Measurements from ENCODE around the gene GRK3.
"Not testable (repeated sequence)": the region's sequence is repeated elsewhere in the genome, so short reads cannot be mapped to it uniquely, and the experiment has no call there.

GRK3 gene

GRCh38 chr22:25571969-25572707 lies 7.7 kb downstream of the GRK3 start:
- peaks cover 31% of the 10 kb centered on the region for H3K36me3 Mint-ChIP-seq (ENCODE audit: low read depth)
- peak overlapping the region; percentile 62 for H3K4me3 Mint-ChIP-seq
- not testable (repeated sequence) for H3K27me3 Mint-ChIP-seq (ENCODE audit: low read depth); DNase-seq (ENCODE audit: low spot score); H3K9me3 Mint-ChIP-seq
- H3K27ac Mint-ChIP-seq, result peak overlapping the region; percentile 72
- peaks cover 66% of the 10 kb centered on the region for H3K4me1 Mint-ChIP-seq (ENCODE audit: low read depth)

GRCh38 chr22:25572708-25573171 lies 8.3 kb downstream of the GRK3 start:
- Mint-ChIP-seq H3K4me1 (ENCODE audit: low read depth) (peaks cover 63% of the 10 kb centered on the region), H3K9me3 (peaks cover 3% of the 10 kb centered on the region), H3K36me3 (ENCODE audit: low read depth) (peaks cover 35% of the 10 kb centered on the region), H3K4me3 (peak overlapping the region; percentile 62), H3K27me3 (ENCODE audit: low read depth) (no peaks in the 10 kb centered on the region), H3K27ac (peak overlapping the region; percentile 72)
- DNase-seq (ENCODE audit: low spot score), result no peak

- Mint-ChIP-seq H3K9me3 (peaks cover 3% of the 10 kb centered on the region), H3K27me3 (ENCODE audit: low read depth) (no peaks in the 10 kb centered on the region), H3K4me1 (ENCODE audit: low read depth) (peaks cover 55% of the 10 kb centered on the region), H3K36me3 (ENCODE audit: low read depth) (peaks cover 44% of the 10 kb centered on the region), H3K4me3 (no peak overlapping the region), H3K27ac (no peak overlapping the region)
- no peak for DNase-seq (ENCODE audit: low spot score)
Observed at GRCh38 chr22:25573841-25574240, 9.4 kb downstream of the GRK3 start.

DNA sequence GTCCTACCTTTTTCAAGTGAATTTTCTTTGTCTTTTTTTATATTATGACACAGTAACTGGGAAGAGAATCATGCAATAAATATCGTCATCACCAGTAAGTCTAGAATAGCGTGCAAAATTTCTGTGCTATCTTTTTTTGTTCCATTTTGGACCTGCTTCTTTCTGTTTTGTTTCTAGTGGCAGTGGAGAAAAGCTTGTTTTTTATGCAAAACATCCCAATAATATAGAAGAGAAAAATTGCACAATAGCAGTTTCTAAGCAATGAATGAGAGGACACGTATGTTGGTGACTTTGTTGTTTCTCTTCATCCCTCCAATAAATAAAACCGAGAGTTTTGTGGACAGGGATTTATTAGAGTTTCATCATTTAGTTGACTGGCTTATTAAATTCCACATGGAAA lies 10.3 kb downstream of the GRK3 start:
- no peak for DNase-seq (ENCODE audit: low spot score)
- H3K27me3 Mint-ChIP-seq (ENCODE audit: low read depth), result no peaks in the 10 kb centered on the region
- peaks cover 3% of the 10 kb centered on the region for H3K9me3 Mint-ChIP-seq
- no peak overlapping the region for H3K4me3 Mint-ChIP-seq
- peaks cover 43% of the 10 kb centered on the region for H3K36me3 Mint-ChIP-seq (ENCODE audit: low read depth)
- peaks cover 46% of the 10 kb centered on the region for H3K4me1 Mint-ChIP-seq (ENCODE audit: low read depth)
- H3K27ac Mint-ChIP-seq, result no peak overlapping the region

- H3K27me3 Mint-ChIP-seq (ENCODE audit: low read depth); H3K4me3 Mint-ChIP-seq; DNase-seq (ENCODE audit: low spot score); H3K27ac Mint-ChIP-seq; H3K9me3 Mint-ChIP-seq: not testable (repeated sequence)
- peaks cover 44% of the 10 kb centered on the region for H3K4me1 Mint-ChIP-seq (ENCODE audit: low read depth)
- peaks cover 43% of the 10 kb centered on the region for H3K36me3 Mint-ChIP-seq (ENCODE audit: low read depth)
Observed at GRCh38 chr22:25575674-25576392, 11.4 kb downstream of the GRK3 start.

- H3K27ac Mint-ChIP-seq, result peak overlapping the region; percentile 10
- H3K27me3 Mint-ChIP-seq (ENCODE audit: low read depth); H3K9me3 Mint-ChIP-seq; DNase-seq (ENCODE audit: low spot score); H3K4me3 Mint-ChIP-seq: not testable (repeated sequence)
- peaks cover 35% of the 10 kb centered on the region for H3K4me1 Mint-ChIP-seq (ENCODE audit: low read depth)
- H3K36me3 Mint-ChIP-seq (ENCODE audit: low read depth), result peaks cover 17% of the 10 kb centered on the region
Observed at GRCh38 chr22:25581452-25581851, 17.0 kb downstream of the GRK3 start.

GRCh38 chr22:25582946-25583345 lies 18.5 kb downstream of the GRK3 start:
- Mint-ChIP-seq H3K36me3 (ENCODE audit: low read depth) (peaks cover 18% of the 10 kb centered on the region), H3K27me3 (ENCODE audit: low read depth) (no peaks in the 10 kb centered on the region), H3K4me1 (ENCODE audit: low read depth) (peaks cover 39% of the 10 kb centered on the region), H3K4me3 (no peak overlapping the region), H3K9me3 (no peaks in the 10 kb centered on the region), H3K27ac (no peak overlapping the region)
- DNase-seq (ENCODE audit: low spot score), result no peak

GRCh38 chr22:25584993-25585392 lies 20.5 kb downstream of the GRK3 start:
- Mint-ChIP-seq H3K36me3 (ENCODE audit: low read depth) (peaks cover 18% of the 10 kb centered on the region), H3K4me1 (ENCODE audit: low read depth) (peaks cover 46% of the 10 kb centered on the region), H3K9me3 (peaks cover 11% of the 10 kb centered on the region)
- not testable (repeated sequence) for DNase-seq (ENCODE audit: low spot score); H3K27me3 Mint-ChIP-seq (ENCODE audit: low read depth); H3K27ac Mint-ChIP-seq; H3K4me3 Mint-ChIP-seq

GRCh38 chr22:25589664-25590063 lies 25.2 kb downstream of the GRK3 start:
- not testable (repeated sequence) for H3K27me3 Mint-ChIP-seq (ENCODE audit: low read depth); H3K27ac Mint-ChIP-seq; H3K4me3 Mint-ChIP-seq; DNase-seq (ENCODE audit: low spot score)
- Mint-ChIP-seq H3K9me3 (peaks cover 34% of the 10 kb centered on the region), H3K4me1 (ENCODE audit: low read depth) (peaks cover 25% of the 10 kb centered on the region), H3K36me3 (ENCODE audit: low read depth) (peaks cover 49% of the 10 kb centered on the region)

DNA sequence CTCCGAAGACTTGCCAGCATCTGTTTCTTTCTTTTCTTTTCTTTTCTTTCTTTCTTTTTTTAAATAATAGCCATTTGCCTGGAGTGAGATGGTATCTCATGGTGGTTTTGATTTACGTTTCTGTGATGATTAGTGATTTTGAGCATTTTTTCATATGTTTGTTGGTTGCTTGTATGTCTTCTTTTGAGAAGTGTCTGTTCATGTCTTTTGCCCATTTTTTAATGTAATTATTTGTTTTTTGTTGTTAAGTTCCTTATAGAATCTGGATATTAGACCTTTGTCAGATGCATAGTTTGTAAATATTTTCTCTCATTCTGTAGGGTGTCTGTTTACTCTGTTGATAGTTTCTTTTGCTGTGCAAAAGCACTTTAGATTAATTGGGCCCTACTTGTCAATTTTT lies 28.8 kb downstream of the GRK3 start:
- H3K27me3 Mint-ChIP-seq (ENCODE audit: low read depth); H3K4me3 Mint-ChIP-seq; H3K27ac Mint-ChIP-seq; DNase-seq (ENCODE audit: low spot score): not testable (repeated sequence)
- Mint-ChIP-seq H3K36me3 (ENCODE audit: low read depth) (peaks cover 65% of the 10 kb centered on the region), H3K4me1 (ENCODE audit: low read depth) (peaks cover 20% of the 10 kb centered on the region), H3K9me3 (peaks cover 50% of the 10 kb centered on the region)

DNA sequence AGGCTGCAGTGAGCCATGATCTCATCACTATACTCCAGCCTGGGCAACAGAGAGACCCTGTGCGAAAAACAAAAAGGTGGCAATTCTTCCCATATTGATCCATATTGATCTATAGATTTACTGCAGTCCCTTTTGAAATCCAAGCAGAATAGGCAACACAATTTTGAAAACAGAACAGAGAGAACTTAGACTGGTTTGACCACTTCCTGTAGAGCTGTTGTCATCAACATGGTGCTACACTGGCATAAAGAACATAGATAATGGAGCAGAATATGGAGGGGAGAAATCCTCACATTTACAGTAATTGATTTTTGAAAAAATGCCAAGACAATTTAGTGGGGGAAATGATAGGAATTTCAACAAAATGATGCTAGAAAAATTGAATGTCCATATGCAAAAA lies 34.1 kb downstream of the GRK3 start:
- Mint-ChIP-seq H3K4me3 (peak overlapping the region; percentile 2), H3K27me3 (ENCODE audit: low read depth) (no peaks in the 10 kb centered on the region), H3K9me3 (peaks cover 23% of the 10 kb centered on the region), H3K36me3 (ENCODE audit: low read depth) (peaks cover 50% of the 10 kb centered on the region), H3K27ac (peak overlapping the region; percentile 33), H3K4me1 (ENCODE audit: low read depth) (peaks cover 31% of the 10 kb centered on the region)
- no peak for DNase-seq (ENCODE audit: low spot score)

DNA sequence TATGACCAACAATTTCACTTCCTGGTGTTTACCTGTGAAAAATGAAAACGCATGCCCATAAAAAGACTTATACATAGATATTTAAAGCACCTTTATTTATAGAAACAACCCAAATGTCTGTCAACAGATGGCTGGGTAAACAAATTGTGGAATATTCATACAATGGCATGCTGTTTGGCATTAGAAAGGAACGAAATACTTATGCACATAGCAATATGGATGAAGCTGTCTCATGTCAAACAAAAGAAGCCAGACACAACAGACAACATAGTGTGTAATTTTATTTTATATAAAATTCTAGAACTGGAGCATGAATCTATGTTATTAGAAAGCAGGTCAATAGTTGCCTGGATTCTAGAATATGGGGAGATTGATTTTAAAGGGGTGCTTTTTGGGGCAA lies 38.0 kb downstream of the GRK3 start:
- no peak overlapping the region for H3K27ac Mint-ChIP-seq
- H3K4me3 Mint-ChIP-seq, result no peak overlapping the region
- H3K9me3 Mint-ChIP-seq, result peaks cover 7% of the 10 kb centered on the region
- H3K27me3 Mint-ChIP-seq (ENCODE audit: low read depth), result no peaks in the 10 kb centered on the region
- H3K36me3 Mint-ChIP-seq (ENCODE audit: low read depth), result peaks cover 34% of the 10 kb centered on the region
- no peak for DNase-seq (ENCODE audit: low spot score)
- H3K4me1 Mint-ChIP-seq (ENCODE audit: low read depth), result peaks cover 35% of the 10 kb centered on the region

DNA sequence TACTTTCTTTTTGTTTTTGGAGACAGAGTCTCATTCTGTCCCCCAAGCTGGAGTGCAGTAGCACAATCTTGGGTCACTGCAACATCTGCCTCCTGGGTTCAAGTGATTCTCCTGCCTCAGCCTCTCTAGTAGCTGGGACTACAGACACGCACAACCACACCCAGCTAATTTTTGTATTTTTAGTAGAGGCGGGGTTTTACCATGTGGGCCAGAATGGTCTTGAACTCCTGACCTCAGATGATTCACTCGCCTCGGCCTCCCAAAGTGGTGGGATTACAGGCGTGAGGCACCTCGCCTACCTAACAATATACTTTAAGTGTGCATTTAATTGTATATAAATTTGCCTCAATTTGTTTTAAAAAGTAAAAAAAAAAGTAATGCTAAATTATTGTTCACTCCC lies 38.4 kb downstream of the GRK3 start:
- Mint-ChIP-seq H3K4me1 (ENCODE audit: low read depth) (peaks cover 33% of the 10 kb centered on the region), H3K27ac (no peak overlapping the region), H3K36me3 (ENCODE audit: low read depth) (peaks cover 31% of the 10 kb centered on the region), H3K4me3 (no peak overlapping the region), H3K9me3 (peaks cover 2% of the 10 kb centered on the region), H3K27me3 (ENCODE audit: low read depth) (no peaks in the 10 kb centered on the region)
- no peak for DNase-seq (ENCODE audit: low spot score)

- H3K27me3 Mint-ChIP-seq (ENCODE audit: low read depth); H3K4me3 Mint-ChIP-seq; H3K27ac Mint-ChIP-seq; H3K9me3 Mint-ChIP-seq; DNase-seq (ENCODE audit: low spot score): not testable (repeated sequence)
- Mint-ChIP-seq H3K4me1 (ENCODE audit: low read depth) (peaks cover 27% of the 10 kb centered on the region), H3K36me3 (ENCODE audit: low read depth) (peaks cover 27% of the 10 kb centered on the region)
Observed at GRCh38 chr22:25605146-25605545, 40.7 kb downstream of the GRK3 start.
